Coronary artery (tissue), 2 donors: ENCODE measurements around the gene DNAJC15.

Experiments used
- DNase-seq: peaks from one replicate; pipeline ENCODE4 v3.0.0-alpha.2; 2017; ENCODE audit warnings: low spot score
- H3K27ac ChIP-seq, 2 donors: fragments of 200-600 bp; sonication (generic); one replicate each; pipeline ENCODE4 v1.5.1; 2016 to 2019
- H3K4me3 ChIP-seq: fragments of 200-600 bp; sonication (generic); 2 replicates; pipeline ENCODE4 v1.5.1; 2016; ENCODE audit warnings: mild to moderate bottlenecking, moderate library complexity
- CTCF ChIP-seq: fragments of 200-600 bp; sonication (generic); IDR thresholded peaks from one replicate; pipeline ENCODE4 v1.5.1; 2019; ENCODE audit warnings: antibody characterized with exemption

The DNAJC15 gene

GRCh38 chr13:43153436-43154090, 130.2 kb downstream of the DNAJC15 start:
- no peak for TF ChIP-seq CTCF
- H3K27ac ChIP-seq: no peak overlapping the region

GRCh38 chr13:43154156-43154651, 130.8 kb downstream of the DNAJC15 start:
- no peak for TF ChIP-seq CTCF
- Histone ChIP-seq H3K4me3 (no peak overlapping the region), H3K27ac (no peak overlapping the region)
- DNase-seq: no peak

More at GRCh38 chr13:43153436-43154090, 130.2 kb downstream of the DNAJC15 start:
- no peak for DNase-seq
- no peak overlapping the region for H3K4me3 ChIP-seq

GRCh38 chr13:43154839-43155238, 131.5 kb downstream of the DNAJC15 start:
- DNase-seq: no peak
- no peak overlapping the region for H3K27ac ChIP-seq
- TF ChIP-seq CTCF: no peak
- no peak overlapping the region for H3K4me3 ChIP-seq

GRCh38 chr13:43156916-43157315, 133.5 kb downstream of the DNAJC15 start:
- H3K4me3 ChIP-seq: no peak overlapping the region
- H3K27ac ChIP-seq: no peak overlapping the region
- TF ChIP-seq CTCF: no peak
- DNase-seq: no peak

GRCh38 chr13:43157796-43158195, 134.4 kb downstream of the DNAJC15 start:
- TF ChIP-seq CTCF: no peak
- Histone ChIP-seq H3K4me3 (no peak overlapping the region), H3K27ac (no peak overlapping the region)
- DNase-seq: no peak

- no peak for TF ChIP-seq CTCF
- DNase-seq: no peak
- Histone ChIP-seq H3K4me3 (no peak overlapping the region), H3K27ac (no peak overlapping the region)
These were observed 135.1 kb downstream of the DNAJC15 start for GRCh38 chr13:43158516-43158915.

- no peak overlapping the region for H3K27ac ChIP-seq
- no peak for DNase-seq
- no peak overlapping the region for H3K4me3 ChIP-seq
- no peak for TF ChIP-seq CTCF
These were observed 135.7 kb downstream of the DNAJC15 start for GRCh38 chr13:43159026-43159461.
